Lung (tissue), 12 donors: Measurements from ENCODE around the gene ALX3. TPM values are rescaled to one million over a fixed set of nuclear protein-coding genes. Genes with fewer than 3 reads are reported as not detected.

Experiments used
- ATAC-seq: fragments of 200-7000 bp; cut with Tn5 transposase; one replicate; pipeline ENCODE4 v1.9.1; 2020; ENCODE audit warnings: moderate number of reproducible peaks; ENCODE audit not compliant: insufficient read depth, low FRiP score
- DNase-seq, 3 donors: peaks; one replicate each; pipeline ENCODE4 v3.0.0-alpha.2; 2013 to 2017
- H3K27ac ChIP-seq, 2 donors: one replicate each; pipeline ENCODE4 v1.5.1; 2013; ENCODE audit warnings: mild to moderate bottlenecking in 2 of 2, moderate library complexity in 2 of 2, control low read depth in 1 of 2, inconsistent platforms in 1 of 2, low read depth in 1 of 2, low read length in 1 of 2
- H3K27me3 ChIP-seq, 3 donors: one replicate each; pipeline ENCODE4 v1.5.1; 2013; ENCODE audit warnings: low read length in 2 of 3; ENCODE audit not compliant: control insufficient read depth in 3 of 3, insufficient read depth in 3 of 3
- H3K36me3 ChIP-seq, 4 donors: one replicate each; pipeline ENCODE4 v1.5.1; 2013; ENCODE audit warnings: low read length in 4 of 4, mild to moderate bottlenecking in 1 of 4, moderate library complexity in 1 of 4; ENCODE audit not compliant: control insufficient read depth in 4 of 4, insufficient read depth in 4 of 4
- H3K4me1 ChIP-seq, 5 donors: one replicate each; pipeline ENCODE4 v1.5.1; 2013; ENCODE audit warnings: low read length in 5 of 5, mild to moderate bottlenecking in 2 of 5, moderate library complexity in 1 of 5; ENCODE audit not compliant: control insufficient read depth in 5 of 5, insufficient read depth in 5 of 5
- H3K4me3 ChIP-seq: one replicate; pipeline ENCODE4 v1.5.1; 2013; ENCODE audit warnings: mild to moderate bottlenecking, control low read depth, moderate library complexity
- H3K9ac ChIP-seq, 2 donors: one replicate each; pipeline ENCODE4 v1.5.1; 2013; ENCODE audit warnings: low read length in 2 of 2, control low read depth in 1 of 2; ENCODE audit not compliant: insufficient read depth in 1 of 2
- H3K9me3 ChIP-seq, 4 donors: one replicate each; pipeline ENCODE4 v1.5.1; 2013; ENCODE audit warnings: low read length in 3 of 4, mild to moderate bottlenecking in 1 of 4, moderate library complexity in 1 of 4; ENCODE audit not compliant: control insufficient read depth in 4 of 4, insufficient read depth in 3 of 4
- WGBS, 2 donors: extraction: QIAGEN DNeasy Blood & Tissue Kit; methylation state at CpG; one replicate each; pipeline ENCODE4 v1.1.7; 2013; 5-methylcytosine and 5-hydroxymethylcytosine counted together
- polyA plus RNA-seq, 2 donors: library from polyadenylated mRNA; stranded (reverse); fragments of 200-250 nt; gene quantifications; one replicate each; pipeline ENCODE4 v1.2.1, GENCODE V29; 2013
- total RNA-seq, 2 donors: library from RNA; depleted of rRNA in 1 of 2; stranded (reverse); fragments of >200 nt in 1 of 2; gene quantifications; one replicate each; pipeline ENCODE4 v1.2.1, GENCODE V29; 2014 to 2021
- TF ChIP-seq, protein P1 (sequence below): IDR thresholded peaks from 2 replicates; pipeline ENCODE4 v1.5.1; 2012; ENCODE audit warnings: mild to moderate bottlenecking; ENCODE audit errors: control extremely low read depth, extremely low read depth
- donor health status: control.
- donor health status: control.
- donor health status: Bipolar disorder and iron deficiency.
- donor health status: healthy.
- donor health status: DM: yes; HTN: yes; CAD: no.

ALX3 gene
- total and polyA plus RNA-seq, 4 donors = 0.13 to 0.16 TPM; not detected in 2

DNA sequence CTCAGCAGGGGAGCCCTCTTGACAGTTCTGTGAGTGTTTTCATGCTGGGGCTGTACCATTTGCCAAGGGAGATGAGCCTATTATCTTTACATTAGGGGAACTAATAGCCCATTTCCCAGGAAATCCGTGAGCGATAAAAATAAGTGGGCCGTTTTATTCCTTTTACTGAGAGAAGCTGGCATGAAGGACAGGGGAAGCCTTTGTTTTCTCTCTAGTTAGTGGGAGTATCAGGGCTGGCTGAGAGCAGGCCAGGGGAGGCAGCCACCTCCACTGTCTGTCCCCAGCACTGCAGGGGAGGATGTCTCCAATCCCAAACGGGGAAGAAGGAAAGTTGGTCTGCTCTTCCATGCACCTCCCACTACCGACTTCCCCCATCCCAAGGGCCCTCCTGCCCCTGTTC lies 44.3 kb upstream of the ALX3 start:
- H3K9me3 ChIP-seq = no peaks in the 10 kb centered on the region
- no peak overlapping the region for H3K4me3 ChIP-seq
- 53 to 76% methylated on average over 5 of the region's 5 CpGs for WGBS, 2 donors
- ATAC-seq = no peak
- H3K4me1 ChIP-seq = no peaks in the 10 kb centered on the region
- peaks cover 0 to 23% (median 0%) of the 10 kb centered on the region in 3 donors for H3K27me3 ChIP-seq
- TF ChIP-seq, protein P1, sequence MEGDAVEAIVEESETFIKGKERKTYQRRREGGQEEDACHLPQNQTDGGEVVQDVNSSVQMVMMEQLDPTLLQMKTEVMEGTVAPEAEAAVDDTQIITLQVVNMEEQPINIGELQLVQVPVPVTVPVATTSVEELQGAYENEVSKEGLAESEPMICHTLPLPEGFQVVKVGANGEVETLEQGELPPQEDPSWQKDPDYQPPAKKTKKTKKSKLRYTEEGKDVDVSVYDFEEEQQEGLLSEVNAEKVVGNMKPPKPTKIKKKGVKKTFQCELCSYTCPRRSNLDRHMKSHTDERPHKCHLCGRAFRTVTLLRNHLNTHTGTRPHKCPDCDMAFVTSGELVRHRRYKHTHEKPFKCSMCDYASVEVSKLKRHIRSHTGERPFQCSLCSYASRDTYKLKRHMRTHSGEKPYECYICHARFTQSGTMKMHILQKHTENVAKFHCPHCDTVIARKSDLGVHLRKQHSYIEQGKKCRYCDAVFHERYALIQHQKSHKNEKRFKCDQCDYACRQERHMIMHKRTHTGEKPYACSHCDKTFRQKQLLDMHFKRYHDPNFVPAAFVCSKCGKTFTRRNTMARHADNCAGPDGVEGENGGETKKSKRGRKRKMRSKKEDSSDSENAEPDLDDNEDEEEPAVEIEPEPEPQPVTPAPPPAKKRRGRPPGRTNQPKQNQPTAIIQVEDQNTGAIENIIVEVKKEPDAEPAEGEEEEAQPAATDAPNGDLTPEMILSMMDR = no peak
- H3K27ac ChIP-seq = no peak overlapping the region
- no peaks in the 10 kb centered on the region for H3K36me3 ChIP-seq
- H3K9ac ChIP-seq = no peak overlapping the region
- DNase-seq = no peak

DNA sequence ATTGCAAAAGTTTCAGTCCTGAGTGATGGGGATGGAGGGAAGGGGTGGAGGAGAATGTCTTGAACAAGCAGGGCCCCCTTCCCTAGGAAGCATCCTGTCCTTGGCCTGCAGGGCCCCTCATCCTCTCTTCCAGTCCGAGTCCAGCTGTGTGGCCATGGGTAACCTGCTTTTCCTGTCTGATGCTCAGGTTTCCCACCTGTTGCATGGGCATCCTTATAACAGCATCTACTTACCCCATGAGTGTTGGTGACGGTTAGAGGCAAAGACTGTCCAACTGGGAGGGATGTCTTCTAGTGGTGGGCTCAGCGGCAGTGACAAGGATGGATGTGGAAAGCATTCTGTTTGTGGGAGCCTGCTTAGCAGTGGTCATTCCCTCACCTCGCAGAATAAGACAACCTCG lies 43.7 kb upstream of the ALX3 start:
- Histone ChIP-seq H3K9ac (no peak overlapping the region), H3K4me3 (no peak overlapping the region), H3K27me3 (peaks cover 0 to 25% (median 0%) of the 10 kb centered on the region in 3 donors), H3K9me3 (no peaks in the 10 kb centered on the region), H3K27ac (no peak overlapping the region), H3K4me1 (no peaks in the 10 kb centered on the region), H3K36me3 (no peaks in the 10 kb centered on the region)
- WGBS, 2 donors = 72 to 79% methylated on average over 5 of the region's 5 CpGs
- DNase-seq = no peak
- ATAC-seq = no peak
- TF ChIP-seq, protein P1 = no peak

DNA sequence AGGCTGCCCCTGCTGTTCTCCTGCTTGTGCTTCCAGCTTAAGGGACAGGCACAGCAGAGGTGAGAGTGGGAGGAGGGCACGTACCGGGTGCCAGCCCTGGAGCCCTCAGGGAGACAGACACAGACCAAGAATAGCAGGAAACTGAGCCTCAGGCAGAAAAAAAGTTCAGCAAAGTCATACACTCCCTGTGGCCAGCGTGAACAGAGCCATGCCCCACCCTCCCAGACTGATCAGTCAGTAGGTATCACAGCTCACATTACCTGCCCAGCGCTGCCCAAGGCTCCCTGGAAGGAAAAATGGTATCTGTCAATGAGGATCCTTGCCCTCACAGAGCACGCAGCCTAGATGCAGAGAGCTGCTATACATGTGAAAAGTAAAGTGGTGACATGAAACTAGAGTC lies 43.1 kb upstream of the ALX3 start:
- no peaks in the 10 kb centered on the region for H3K4me1 ChIP-seq
- ATAC-seq (no peak), DNase-seq (no peak)
- no peak overlapping the region for H3K4me3 ChIP-seq
- no peak overlapping the region for H3K9ac ChIP-seq
- peaks cover 0 to 26% (median 0%) of the 10 kb centered on the region in 3 donors for H3K27me3 ChIP-seq
- TF ChIP-seq, protein P1 = no peak
- 62 to 76% methylated on average over 5 of the region's 5 CpGs for WGBS, 2 donors
- no peaks in the 10 kb centered on the region for H3K36me3 ChIP-seq
- H3K27ac ChIP-seq = no peak overlapping the region
- no peaks in the 10 kb centered on the region for H3K9me3 ChIP-seq

DNA sequence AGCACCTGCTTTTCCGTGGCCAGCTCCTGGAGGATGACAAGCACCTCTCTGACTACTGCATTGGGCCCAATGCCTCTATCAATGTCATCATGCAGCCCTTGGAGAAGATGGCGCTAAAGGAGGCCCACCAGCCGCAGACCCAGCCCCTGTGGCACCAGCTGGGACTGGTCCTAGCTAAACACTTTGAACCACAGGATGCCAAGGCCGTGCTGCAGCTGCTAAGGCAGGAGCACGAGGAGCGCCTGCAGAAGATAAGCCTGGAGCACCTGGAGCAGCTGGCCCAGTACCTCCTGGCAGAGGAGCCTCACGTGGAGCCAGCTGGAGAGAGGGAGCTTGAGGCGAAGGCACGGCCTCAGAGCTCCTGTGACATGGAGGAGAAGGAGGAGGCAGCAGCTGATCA lies 42.2 kb upstream of the ALX3 start:
- no peak overlapping the region for H3K9ac ChIP-seq
- H3K36me3 ChIP-seq = no peaks in the 10 kb centered on the region
- DNase-seq = no peak
- H3K4me1 ChIP-seq = no peaks in the 10 kb centered on the region
- ATAC-seq = no peak
- WGBS, 2 donors = 70 to 85% methylated on average over 9 of the region's 9 CpGs
- H3K27ac ChIP-seq = no peak overlapping the region
- no peaks in the 10 kb centered on the region for H3K9me3 ChIP-seq
- peaks cover 0 to 26% (median 0%) of the 10 kb centered on the region in 3 donors for H3K27me3 ChIP-seq
- no peak overlapping the region for H3K4me3 ChIP-seq
- TF ChIP-seq, protein P1 = no peak
